ENCODE results near the gene TUFM.
"Not testable (repeated sequence)": the region's sequence is repeated elsewhere in the genome, so short reads cannot be mapped to it uniquely, and the experiment has no call there.

TUFM gene

GRCh38 chr16:28875134-28876018 lies 29.2 kb upstream of the TUFM start:
- no peak for DNase-seq

- DNase-seq, result no peak
Observed at GRCh38 chr16:28874406-28874805, 28.3 kb upstream of the TUFM start.

GRCh38 chr16:28873543-28874201 lies 27.5 kb upstream of the TUFM start:
- peak; percentile 32 for DNase-seq

- DNase-seq, result no peak
Observed at GRCh38 chr16:28872952-28873351, 26.8 kb upstream of the TUFM start.

- DNase-seq, result no peak
Observed at GRCh38 chr16:28869201-28869600, 23.1 kb upstream of the TUFM start.

GRCh38 chr16:28867646-28868045 lies 21.5 kb upstream of the TUFM start:
- not testable (repeated sequence) for DNase-seq

GRCh38 chr16:28867241-28867640 lies 21.1 kb upstream of the TUFM start:
- no peak for DNase-seq

GRCh38 chr16:28866454-28866804 lies 20.3 kb upstream of the TUFM start:
- no peak for DNase-seq

GRCh38 chr16:28865722-28866453 lies 19.7 kb upstream of the TUFM start:
- DNase-seq, result no peak

- no peak for DNase-seq
Observed at GRCh38 chr16:28865001-28865688, 19.0 kb upstream of the TUFM start.

- DNase-seq, result peak; percentile 38
Observed at GRCh38 chr16:28863929-28864793, 18.0 kb upstream of the TUFM start.

GRCh38 chr16:28859326-28859725 lies 13.2 kb upstream of the TUFM start:
- DNase-seq, result no peak

- no peak for DNase-seq
Observed at GRCh38 chr16:28858421-28858820, 12.3 kb upstream of the TUFM start.

- DNase-seq, result no peak
Observed at GRCh38 chr16:28846933-28847273, 755 bp upstream of the TUFM start.

GRCh38 chr16:28845761-28846079 lies 428 bp downstream of the TUFM start:
- no peak for DNase-seq

GRCh38 chr16:28845293-28845692 lies 855 bp downstream of the TUFM start:
- DNase-seq, result no peak

- no peak for DNase-seq
Observed at GRCh38 chr16:28844226-28844885, 1.8 kb downstream of the TUFM start.

GRCh38 chr16:28843766-28844165 lies 2.4 kb downstream of the TUFM start:
- no peak for DNase-seq

- DNase-seq, result no peak
Observed at GRCh38 chr16:28842696-28843095, 3.5 kb downstream of the TUFM start.

- no peak for DNase-seq
Observed at GRCh38 chr16:28839899-28840298, 6.2 kb downstream of the TUFM start.

- DNase-seq, result no peak
Observed at GRCh38 chr16:28839004-28839639, 7.0 kb downstream of the TUFM start.
